HG03196 (cell line): ENCODE results near the gene RRN3.
"Not testable (repeated sequence)": the region's sequence is repeated elsewhere in the genome, so short reads cannot be mapped to it uniquely, and the experiment has no call there.

Experiments
- ATAC-seq: cut with Tn5 transposase; IDR thresholded peaks from one replicate; pipeline ENCODE4 v1.9.1; 2021; ENCODE audit not compliant: unreplicated experiment

Gene RRN3

GRCh38 chr16:15099366-15099909 is 5.4 kb upstream of the RRN3 start:
- not testable (repeated sequence) for ATAC-seq

GRCh38 chr16:15096583-15096972 is 2.5 kb upstream of the RRN3 start:
- not testable (repeated sequence) for ATAC-seq

- not testable (repeated sequence) for ATAC-seq
These were observed 509 bp downstream of the RRN3 start for GRCh38 chr16:15093571-15093954.

GRCh38 chr16:15090663-15091269 is 3.3 kb downstream of the RRN3 start:
- not testable (repeated sequence) for ATAC-seq

- not testable (repeated sequence) for ATAC-seq
These were observed 11.3 kb downstream of the RRN3 start for GRCh38 chr16:15082788-15083187.

- ATAC-seq = not testable (repeated sequence)
These were observed 13.2 kb downstream of the RRN3 start for GRCh38 chr16:15080883-15081282.

GRCh38 chr16:15076161-15076560 is 17.9 kb downstream of the RRN3 start:
- ATAC-seq = not testable (repeated sequence)

GRCh38 chr16:15073101-15073500 is 21.0 kb downstream of the RRN3 start:
- ATAC-seq = no peak

GRCh38 chr16:15071916-15072769 is 21.9 kb downstream of the RRN3 start:
- not testable (repeated sequence) for ATAC-seq

GRCh38 chr16:15071013-15071412 is 23.1 kb downstream of the RRN3 start:
- not testable (repeated sequence) for ATAC-seq

GRCh38 chr16:15066690-15067089 is 27.4 kb downstream of the RRN3 start:
- not testable (repeated sequence) for ATAC-seq

GRCh38 chr16:15065961-15066360 is 28.1 kb downstream of the RRN3 start:
- ATAC-seq = not testable (repeated sequence)

- ATAC-seq = not testable (repeated sequence)
These were observed 31.8 kb downstream of the RRN3 start for GRCh38 chr16:15062085-15062810.

GRCh38 chr16:15059324-15059723 is 34.7 kb downstream of the RRN3 start:
- ATAC-seq = no peak

- no peak for ATAC-seq
These were observed 36.2 kb downstream of the RRN3 start for GRCh38 chr16:15057681-15058417.

- peak; percentile 63 for ATAC-seq
These were observed 38.7 kb downstream of the RRN3 start for GRCh38 chr16:15055141-15056053.

GRCh38 chr16:15054357-15055140 is 39.5 kb downstream of the RRN3 start:
- ATAC-seq = no peak

- no peak for ATAC-seq
These were observed 40.2 kb downstream of the RRN3 start for GRCh38 chr16:15053904-15054303.
